SHP77 treated with DMSO at 0.1 percent for 48 hours (cell line): Measurements from ENCODE around the gene SYNGR4.
"Not testable (repeated sequence)": the region's sequence is repeated elsewhere in the genome, so short reads cannot be mapped to it uniquely, and the experiment has no call there.

ENCODE experiments used
- DNase-seq: peaks from one replicate; lab custom pipeline; 2025; lab: John Stamatoyannopoulos, UW

SYNGR4 gene

GRCh38 chr19:48371367-48371766 is 7.2 kb downstream of the SYNGR4 start:
- no peak for DNase-seq

GRCh38 chr19:48371771-48372170 is 7.6 kb downstream of the SYNGR4 start:
- not testable (repeated sequence) for DNase-seq

GRCh38 chr19:48372904-48373303 is 8.7 kb downstream of the SYNGR4 start:
- peak; percentile 54 for DNase-seq

GRCh38 chr19:48373567-48373966 is 9.4 kb downstream of the SYNGR4 start:
- DNase-seq: no peak

GRCh38 chr19:48378194-48378570 is 14.0 kb downstream of the SYNGR4 start:
- DNase-seq: no peak

- no peak for DNase-seq
These were observed 14.9 kb downstream of the SYNGR4 start for GRCh38 chr19:48379058-48379457.

- DNase-seq: no peak
These were observed 17.2 kb downstream of the SYNGR4 start for GRCh38 chr19:48381178-48381950.

- DNase-seq: no peak
These were observed 18.1 kb downstream of the SYNGR4 start for GRCh38 chr19:48382286-48382685.

- DNase-seq: no peak
These were observed 21.4 kb downstream of the SYNGR4 start for GRCh38 chr19:48385461-48386087.

GRCh38 chr19:48386981-48387380 is 22.8 kb downstream of the SYNGR4 start:
- no peak for DNase-seq

GRCh38 chr19:48390188-48391099 is 26.3 kb downstream of the SYNGR4 start:
- DNase-seq: no peak

GRCh38 chr19:48391100-48392005 is 27.2 kb downstream of the SYNGR4 start, which contains the start of gene KDELR1:
Gene KDELR1, minus strand, starts transcription at chr19:48391551. Its CDS starts 193 bp downstream, at chr19:48391358.
- DNase-seq: peak; percentile 18

GRCh38 chr19:48392006-48392344 is 27.8 kb downstream of the SYNGR4 start:
- not testable (repeated sequence) for DNase-seq

- no peak for DNase-seq
These were observed 28.8 kb downstream of the SYNGR4 start for GRCh38 chr19:48392860-48393558.

- DNase-seq: no peak
These were observed 29.6 kb downstream of the SYNGR4 start, which contains the start of gene GRIN2D for GRCh38 chr19:48393559-48394330. Gene GRIN2D, plus strand, starts transcription at chr19:48393668. Its CDS starts 4,725 bp downstream, at chr19:48398393.

GRCh38 chr19:48394331-48395169 is 30.4 kb downstream of the SYNGR4 start:
- no peak for DNase-seq

- DNase-seq: no peak
These were observed 30.9 kb downstream of the SYNGR4 start for GRCh38 chr19:48395170-48395455.

- no peak for DNase-seq
These were observed 31.3 kb downstream of the SYNGR4 start for GRCh38 chr19:48395499-48395898.
